Measurements from ENCODE around the gene LAMA5.

Gene LAMA5

DNA sequence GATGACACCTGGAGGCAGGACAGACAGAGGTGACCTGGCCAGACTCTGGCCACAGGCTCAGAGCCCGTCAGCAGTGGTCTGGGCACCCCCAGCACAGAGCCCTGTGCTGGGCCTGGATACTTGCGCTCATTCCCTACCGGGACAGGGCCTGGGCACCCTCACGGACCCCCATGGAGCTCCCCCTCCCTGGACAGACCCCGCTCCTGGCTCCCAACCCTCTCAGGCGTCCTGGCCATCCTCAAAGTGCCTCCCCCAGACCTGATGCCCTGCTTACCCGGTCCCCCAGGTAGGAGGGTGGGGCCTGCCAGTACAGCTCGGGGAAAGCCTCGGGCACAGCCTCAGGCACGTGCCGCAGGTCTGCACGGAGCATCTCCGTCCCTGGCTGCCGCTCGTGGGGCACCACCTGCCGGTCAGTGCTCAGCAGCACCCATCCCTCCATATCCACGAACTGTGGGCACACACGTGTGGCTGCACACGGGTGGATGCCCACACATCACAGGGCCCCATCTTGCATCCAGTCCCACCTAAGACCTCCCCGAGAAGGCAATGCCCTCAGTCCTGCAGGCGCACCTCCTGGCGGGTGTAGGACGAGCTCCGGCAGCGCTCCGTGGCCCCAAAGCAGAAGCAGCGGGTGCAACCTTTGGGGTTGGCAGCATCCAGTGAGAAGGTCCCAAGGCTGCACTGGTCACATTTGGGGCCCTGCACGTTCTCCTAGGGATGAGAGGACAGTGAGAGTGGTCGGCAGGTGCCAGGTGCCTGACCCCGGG lies 40.0 kb downstream of the LAMA5 start:
- no peak for DNase-seq

DNA sequence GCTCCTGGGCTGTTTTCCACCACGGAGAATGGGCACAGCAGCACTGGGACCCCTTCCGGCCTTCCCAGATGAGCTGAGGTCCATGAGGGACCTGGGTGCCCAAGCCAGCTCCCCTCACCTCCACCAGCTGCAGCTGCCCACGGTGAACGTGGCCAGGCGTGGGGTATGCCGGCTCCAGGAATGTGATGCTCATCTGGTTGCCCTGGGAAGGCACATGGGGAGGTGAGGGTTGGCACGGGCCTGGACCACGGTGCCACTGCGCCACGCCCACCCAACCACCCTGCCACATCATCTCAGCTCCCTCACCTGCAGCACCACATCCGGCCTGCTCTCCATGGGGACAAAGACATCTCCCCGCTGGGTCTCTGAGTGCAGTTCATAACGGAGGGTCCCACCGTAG lies 40.6 kb downstream of the LAMA5 start:
- DNase-seq = no peak

DNA sequence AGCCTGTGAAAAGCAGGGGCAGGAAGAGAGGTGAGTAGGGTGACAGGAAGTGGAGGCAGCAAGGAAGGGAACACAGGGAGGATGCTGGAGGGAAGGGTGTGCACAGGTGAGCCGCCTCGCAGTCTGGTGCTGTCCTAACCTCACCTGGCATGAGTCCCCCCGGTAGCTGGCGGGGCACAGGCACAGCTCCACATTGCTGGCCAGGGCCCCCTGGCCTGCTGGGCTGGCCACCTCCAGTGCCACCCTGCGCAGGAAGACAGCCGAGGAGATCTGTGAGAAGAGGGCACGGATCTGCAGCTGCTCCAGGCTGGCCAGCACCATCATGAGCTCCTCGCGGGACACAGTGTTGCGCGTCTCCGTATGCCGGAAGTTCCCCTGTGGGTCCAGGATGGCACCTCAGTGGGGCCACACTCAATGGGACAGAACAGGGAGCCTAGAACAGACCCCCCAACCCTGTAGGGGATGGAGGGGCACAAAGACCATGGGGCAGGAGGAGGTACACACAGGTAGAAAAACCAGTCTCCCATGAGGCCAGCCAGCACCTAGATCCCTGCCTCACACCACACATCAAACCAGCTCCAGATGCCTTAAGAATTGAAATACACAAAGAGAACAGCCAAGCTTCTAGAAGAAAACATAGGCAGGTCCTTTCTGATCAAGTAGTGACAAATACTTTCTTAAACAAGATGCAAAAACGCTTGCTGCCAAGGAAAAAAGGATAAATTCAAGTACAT lies 41.8 kb downstream of the LAMA5 start:
- DNase-seq = no peak

DNA sequence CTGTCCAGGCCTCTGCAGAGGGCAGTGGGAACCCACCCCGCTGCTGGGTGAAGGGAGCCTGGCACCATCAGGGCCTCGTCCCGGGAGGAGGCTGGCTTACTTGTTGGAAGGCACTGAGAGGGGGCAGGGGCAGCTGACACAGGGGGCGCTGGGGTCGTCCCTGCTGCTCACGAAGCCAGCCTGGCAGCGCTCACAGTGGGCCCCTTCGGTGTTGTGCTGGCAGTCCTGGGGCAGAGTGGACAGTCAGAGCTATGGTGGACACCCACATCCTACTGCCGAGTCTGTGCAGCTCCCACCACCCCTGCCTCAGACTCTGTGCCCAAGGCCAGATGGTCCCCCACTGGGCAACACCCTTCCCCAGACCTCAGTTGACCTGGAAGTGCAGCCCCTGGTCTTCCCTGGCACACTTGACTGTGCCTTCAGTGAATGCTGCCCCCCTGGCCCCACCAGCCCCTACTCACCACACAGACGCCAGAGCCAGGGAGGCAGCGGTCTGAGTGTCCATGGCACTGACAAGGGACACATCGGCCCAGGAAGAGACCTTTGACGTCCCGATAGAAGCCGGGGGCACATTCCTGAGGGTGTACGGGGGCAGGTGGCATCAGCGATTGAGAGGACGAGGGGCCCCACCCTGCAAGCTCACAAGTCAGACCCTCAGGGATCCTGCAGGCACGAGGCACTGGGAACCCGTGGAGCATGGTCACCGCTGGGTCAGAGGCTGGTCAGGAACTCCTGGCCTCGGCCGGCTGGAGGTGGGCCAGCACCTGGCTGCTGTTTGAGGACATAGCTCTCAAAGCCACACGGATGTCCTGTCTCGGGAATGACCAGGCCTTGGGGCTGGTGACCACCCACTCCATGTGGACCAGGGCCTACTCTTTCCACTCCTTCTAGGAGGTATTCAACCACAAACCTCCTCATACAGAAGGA lies 42.9 kb downstream of the LAMA5 start:
- DNase-seq = no peak

DNA sequence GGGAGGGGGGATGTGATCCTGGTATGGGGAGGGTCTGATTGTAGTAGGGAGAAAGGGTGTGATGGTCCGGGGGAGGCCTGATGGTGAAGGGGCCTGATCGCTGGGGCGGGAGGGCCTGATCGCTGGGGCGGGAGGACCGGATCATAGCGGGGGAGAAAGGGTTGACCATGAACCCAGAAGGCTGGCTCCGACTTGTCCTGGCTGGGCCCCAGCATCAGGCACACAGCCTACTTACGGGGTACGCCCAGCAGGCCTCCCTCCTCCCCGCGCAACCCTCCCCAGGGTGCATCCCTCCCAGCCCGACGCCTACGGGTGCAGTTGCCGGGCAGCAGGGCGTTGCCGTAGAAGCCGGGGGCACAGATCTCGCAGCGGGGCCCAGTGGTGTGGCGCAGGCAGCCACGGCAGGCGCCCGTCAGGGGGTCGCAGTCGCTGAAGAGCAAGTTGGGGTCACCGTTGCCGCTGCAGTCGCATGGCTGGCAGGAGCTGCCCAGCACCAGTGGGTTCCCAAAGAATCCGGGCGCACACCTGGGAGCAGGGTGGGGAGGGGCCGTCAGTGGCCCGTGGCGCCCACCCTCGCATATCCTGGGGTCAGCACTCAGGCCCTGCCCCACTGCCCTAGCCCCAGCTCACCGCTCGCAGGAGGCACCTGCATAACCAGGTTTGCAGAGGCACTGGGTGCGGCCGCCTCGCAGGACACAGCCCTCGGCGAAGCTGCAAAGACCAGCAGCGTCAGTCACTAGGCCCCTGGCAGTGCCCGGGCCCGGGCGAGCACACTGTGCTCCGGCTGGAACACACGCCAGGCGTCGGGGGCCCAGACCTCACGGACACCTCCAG lies 43.7 kb downstream of the LAMA5 start:
- no peak for DNase-seq

DNA sequence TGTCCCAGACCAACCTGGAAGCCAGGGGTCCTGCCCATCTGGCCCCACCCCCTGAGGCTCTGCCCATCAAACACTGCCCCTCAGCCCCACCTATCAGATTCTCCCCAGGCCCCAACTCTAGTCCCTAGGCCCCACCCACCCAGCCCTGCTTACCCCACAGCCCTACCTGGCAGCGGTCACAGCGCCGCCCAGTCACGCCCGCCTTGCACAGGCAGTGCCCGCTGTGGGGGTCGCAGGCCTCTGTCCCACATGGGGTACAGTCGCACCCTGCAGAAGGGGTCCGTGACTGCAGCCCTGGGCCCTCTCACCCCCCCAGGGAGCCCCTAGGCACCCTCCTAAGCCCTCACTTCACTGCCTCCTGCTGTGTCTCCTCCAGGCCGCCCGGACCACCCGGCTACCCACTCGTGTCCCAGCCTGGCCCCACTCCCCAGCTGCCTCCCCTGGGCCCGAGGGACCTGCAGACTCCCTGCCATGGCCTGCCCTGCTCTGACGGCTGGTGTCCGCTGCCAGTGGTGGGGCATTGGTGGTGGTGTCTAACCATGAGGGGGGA lies 44.5 kb downstream of the LAMA5 start:
- no peak for DNase-seq

DNA sequence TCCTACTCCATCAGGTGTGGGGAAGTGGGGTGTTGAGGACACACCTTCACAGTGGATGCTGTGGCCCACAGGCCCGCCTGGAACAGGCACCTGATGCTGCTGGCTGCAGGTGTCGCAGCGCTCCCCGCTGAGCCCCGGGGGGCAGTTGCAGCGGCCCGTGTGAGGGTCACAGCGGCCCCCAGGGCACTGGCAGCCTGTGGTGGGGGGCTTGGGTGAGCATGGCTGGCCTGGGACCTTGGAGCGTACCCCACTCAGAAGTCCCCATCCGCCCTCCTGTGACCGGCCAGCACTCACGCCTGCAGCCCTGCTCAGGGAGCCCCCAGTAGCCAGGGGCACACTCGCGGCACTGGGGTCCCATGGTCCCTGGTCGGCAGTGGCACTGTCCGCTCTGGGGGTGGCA lies 45.1 kb downstream of the LAMA5 start:
- no peak for DNase-seq

DNA sequence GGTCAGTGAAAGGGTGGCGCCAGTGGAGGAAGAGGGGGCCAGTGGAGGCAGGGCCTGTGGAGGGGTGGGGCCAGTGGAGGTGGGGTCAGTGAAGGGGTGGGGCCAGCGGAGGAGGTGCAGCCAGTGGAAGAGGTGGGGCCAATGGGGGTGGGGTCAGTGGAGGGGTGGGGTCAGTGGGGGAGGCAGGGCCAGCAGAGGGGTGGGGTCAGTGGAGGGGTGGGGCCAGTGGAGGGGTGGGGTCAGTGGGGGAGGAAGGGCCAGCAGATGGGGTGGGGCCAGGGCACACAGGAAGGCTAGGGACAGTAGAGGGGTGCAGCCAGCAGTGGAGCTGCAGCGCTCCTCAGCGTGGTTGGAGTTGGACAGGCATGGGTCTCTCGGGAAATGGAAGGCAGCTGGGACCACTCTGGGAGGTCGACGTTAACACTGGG lies 45.6 kb downstream of the LAMA5 start:
- no peak for DNase-seq

DNA sequence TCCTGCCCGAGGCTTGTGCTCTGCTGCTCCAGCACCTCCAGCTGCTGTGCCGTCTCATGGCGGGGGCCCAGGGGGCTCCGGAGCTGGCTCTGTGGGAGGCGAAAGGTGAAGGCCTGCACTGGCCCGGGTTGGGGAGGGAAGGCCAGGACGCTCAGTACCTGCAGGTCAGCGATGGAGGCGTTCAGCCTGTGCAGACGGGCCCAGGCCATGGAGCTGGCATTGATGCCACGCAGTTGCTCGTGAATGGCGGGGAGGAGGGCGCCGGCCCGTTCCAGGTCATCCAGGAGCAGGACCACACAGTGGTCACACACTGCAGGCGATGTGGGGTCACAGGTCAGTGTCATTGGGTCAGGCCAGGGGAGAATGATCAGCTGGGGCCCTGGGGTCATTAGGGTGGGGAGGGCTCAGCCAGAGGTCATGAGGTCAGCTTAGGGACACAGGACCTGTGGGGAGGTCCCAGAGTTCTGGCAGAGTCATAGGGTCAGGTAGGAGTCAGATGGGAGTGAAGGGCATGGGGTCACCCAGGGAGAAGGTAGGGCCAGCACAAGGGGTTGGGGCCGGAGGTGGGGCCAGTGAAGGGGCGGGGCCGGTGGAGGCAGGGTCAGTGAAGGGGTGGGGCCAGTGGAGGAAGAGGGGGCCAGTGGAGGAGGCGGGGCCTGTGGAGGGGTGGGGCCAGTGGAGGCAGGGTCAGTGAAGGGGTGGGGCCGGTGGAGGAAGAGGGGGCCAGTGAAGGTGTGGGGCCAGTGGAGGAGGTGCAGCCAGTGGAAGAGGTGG lies 46.3 kb downstream of the LAMA5 start:
- DNase-seq = no peak

DNA sequence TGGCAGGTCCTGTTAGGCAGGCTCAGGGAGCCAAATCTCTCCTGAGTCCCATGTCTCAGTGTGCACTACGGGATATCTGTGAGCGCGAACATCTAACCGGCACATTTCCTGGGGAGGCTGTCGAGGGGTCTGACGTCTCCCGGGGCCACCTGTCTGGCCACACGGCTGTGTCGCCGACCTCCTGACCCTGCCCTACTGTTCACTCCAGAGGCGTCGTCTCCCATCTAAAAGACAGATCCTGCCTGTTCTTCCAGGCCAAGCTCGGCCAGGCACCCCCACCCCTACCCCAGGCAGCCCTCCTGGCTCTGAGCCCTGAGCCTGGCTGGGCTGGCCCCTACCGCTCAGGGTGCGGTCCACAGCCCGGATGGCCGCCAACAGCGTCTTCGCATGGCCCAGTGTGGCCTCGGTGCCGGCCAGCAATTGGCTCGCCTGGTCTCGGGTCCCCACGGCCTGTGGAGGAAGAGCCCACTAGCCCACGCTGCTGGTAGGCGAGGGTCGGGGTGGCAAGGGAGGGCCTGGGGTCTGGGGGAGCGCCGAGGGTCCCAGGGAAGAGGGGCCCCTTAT lies 47.7 kb downstream of the LAMA5 start:
- no peak for DNase-seq

DNA sequence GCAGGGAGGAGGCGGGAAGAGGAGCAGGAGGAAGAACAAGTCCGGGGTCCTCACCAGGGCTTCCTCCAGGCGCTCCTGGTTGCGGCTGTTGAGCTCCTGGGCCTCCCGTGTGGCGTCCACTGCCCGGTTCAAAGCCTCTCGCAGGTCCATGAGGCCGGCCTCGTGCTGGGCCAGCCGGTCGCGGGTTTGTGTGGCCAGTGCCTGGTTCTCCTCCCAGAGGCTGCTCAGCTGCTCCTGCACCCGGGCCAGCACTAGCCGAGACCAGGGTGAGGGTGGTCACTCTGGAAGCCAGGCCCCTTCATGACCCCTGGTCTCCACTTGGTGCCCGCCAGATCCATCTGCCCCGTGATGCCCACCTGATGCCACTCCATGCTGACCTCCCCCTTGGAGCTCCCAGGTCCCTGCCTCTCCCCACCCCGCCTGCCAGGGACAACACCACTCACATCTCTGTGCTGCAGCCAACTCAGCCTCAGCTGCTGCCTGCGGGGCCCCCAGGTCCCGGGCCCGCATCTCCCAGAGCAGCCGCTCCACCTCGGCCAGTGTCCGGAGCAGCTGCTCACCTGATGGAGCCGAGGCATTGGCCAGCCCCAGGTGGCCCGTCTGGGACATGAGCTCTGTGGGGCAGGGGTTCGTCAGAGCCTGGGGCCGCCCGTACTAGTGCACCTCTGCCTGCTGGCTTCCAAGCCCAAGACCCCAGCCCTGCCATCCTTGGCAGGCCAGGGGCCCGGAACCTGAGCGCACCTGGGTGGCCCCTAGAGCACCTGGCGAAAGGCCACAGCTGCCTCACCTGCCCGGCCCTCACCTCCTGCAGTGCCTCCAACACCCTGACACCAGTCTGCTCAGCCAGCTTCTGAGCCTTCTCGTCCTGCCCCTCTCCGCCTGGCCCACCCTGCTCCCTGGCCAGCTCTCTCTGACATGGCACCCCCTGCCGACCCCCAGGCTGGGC lies 48.4 kb downstream of the LAMA5 start:
- no peak for DNase-seq

DNA sequence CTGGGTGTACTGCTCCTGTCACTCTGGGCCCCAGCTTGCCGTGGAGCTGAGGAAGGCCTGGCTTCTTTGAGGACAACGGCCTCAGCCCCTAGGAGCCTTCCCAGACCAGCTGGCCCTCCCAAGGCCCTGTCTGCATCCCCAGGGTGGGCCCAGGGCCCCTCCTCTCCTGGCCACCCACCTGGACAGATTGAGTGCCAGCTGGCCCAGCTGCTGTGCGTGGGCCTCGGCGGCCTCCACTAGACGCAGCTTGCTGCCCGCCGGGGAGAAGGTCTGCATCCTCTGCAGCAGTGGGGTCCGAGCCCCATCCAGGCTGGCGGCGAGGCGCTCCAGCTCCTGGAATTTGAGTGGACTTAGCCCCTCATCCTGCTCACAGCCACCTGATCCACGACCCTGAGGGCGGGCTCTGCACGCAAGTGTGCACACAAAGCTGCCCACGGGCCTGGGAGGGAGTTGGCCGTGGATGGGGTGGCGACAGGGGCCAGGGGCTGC lies 49.9 kb downstream of the LAMA5 start:
- no peak for DNase-seq

DNA sequence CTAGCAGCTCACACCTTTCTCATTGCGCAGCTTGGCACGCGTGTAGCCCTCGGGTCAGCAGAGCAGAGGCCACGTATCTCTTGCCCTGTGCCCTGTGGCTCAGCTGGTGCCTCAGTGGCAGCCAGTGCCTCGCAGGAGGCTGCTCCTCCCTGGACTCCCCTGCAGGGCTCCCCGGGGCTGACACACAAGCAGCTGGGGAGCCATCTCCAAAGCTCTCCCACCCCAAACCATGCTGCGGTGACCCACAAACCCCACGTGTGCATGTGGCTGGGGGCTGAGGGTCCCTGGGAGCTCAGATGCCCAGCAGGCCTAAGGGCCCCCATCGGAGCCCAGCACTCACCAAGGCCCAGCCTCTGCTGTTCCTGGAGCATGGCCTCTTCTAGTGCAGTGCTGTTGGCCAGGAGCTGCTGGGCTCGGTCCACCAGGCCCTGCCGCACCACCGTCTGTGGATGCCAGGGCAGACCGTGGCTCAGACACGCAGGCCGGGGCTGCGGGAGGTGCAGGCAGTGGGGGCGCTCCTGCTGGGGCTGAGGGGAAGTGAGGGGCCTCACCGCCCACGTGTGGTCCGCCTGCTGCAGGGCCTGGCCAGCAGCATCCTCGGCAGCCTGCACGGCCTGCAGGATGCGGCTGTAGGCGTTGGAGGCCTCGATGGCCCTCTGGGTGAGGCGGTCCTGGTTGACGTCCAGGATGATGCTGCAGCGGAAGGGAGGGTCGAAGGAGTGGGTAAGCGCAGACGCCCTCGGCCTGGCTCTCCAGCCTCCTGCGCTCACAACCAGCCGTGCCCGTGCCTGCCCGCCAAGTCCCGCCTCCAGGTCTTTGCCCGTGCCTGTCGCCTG lies 50.6 kb downstream of the LAMA5 start:
- no peak for DNase-seq

DNA sequence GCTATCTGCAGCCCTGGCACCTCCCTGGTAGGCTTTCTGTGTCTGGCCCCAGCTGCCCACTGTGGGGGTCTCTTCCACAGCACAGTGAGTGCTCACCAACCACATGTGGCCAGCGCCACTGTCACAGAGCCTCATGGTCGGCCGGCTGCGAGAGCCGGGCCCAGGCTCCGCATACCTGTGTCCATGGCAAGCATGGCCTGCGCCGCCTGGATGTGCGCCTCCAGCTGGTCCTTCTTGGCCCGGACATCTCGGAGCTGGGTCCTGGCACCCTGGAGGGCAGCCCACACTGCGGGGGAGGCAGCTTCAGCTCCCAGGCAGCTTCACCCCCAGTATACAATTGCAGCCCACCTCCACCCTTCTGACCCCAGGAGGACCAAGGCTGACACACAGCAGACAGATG lies 51.3 kb downstream of the LAMA5 start:
- DNase-seq = no peak

DNA sequence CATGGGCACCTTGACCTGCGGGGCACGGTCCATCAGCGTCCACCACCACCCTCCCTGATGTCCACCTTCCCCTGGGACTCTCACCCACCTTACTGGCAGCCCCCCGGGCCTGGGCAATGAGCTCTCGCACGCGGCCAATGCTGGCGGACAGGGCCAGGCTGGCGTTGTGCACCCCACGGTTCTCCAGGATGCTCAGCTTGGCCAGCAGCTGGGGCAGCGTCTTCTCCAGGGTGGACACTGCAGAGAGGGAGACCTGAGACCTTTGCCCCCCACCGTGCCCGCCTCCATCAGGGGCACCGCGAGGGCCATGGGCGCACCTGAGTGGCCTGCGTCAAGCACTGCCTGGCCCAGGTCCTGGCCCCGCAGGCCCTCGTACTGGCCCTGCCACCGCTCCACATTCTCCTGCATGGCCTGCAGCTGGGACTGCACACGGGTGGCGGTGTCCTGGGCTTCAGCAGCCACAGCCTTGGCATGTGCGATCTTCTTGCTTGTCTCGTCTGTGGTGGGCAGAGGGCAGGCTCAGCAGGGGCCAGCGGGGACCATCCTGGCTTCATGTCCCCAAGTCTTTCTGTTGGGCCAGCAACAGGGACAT lies 52.3 kb downstream of the LAMA5 start:
- DNase-seq = no peak

DNA sequence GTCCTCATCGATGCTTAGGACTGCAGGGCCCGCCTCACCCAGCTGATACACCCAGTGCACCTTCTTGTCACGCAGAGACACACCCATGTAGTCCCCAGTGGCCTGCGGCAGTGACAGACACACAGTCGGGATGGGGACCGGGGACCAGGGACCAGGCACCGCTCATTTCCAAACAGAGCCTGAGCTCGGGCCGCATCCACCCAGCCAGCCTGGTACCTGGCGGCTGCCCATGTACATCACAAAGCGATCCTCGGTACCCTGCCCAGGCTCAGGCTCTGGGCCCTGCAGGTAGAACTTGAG lies 52.8 kb downstream of the LAMA5 start:
- DNase-seq = no peak

DNA sequence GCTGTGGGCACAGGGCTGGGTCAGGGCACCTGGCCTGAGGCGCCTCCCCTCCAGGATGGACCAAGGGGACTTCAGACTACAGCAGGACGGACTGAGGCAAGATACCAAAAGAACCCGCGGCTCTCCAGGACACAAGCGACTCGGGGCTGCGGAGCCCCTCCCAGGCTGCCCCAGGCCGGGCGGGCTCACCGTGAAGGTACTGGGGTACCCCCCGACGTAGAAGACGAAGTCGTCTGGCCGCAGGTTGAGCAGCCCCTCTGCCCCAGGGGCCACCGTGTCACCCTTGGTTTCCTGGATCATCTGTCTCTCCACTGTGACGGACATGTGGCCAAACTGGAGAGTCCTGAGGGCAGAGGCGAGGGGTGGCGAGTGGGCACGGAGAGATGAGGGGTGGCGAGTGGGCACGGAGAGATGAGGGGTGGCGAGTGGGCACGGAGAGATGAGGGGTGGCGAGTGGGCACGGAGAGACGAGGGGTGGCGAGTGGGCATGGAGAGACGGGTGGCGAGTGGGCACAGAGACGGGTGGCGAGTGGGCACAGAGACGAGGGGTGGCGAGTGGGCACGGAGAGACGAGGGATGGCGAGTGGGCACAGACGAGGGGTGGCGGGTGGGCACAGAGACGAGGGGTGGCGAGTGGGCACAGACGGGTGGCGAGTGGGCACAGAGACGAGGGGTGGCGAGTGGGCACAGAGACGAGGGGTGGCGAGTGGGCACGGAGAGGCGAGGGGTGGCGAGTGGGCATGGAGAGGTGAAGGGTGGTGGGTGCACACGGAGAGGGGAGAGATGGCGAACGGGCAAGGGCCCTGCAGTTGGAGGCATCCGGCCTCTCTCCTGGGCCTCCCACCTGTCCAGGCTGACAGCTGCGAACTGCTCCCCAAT lies 53.4 kb downstream of the LAMA5 start:
- no peak for DNase-seq

DNA sequence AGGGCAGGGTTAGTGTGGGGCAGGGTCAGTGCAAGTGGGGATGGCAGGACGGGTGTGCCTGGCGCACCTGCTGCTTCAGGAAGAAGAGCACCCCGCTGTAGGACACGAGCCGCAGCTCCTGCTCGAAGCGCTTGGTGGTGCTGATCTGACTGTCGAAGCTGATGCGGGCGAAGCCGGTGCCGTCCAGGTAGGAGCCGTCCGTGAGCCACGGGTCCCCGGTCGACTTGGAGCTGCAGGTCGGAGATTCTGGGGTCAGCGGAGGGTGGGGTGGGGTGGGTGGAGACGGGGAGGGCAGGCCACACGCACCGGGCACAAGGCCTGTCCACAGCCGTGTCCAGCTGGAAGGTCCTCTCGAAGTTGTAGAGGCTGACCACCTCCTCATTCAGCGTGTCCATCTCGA lies 54.1 kb downstream of the LAMA5 start:
- DNase-seq = no peak

Measured in SIG-M5 (cell line).